PFSK-1 (cell line): ENCODE data around the gene MPPED1.

Experiments used
- FOXP2 ChIP-seq: optimal IDR thresholded peaks from 2 replicates; pipeline ENCODE3; 2011; ENCODE audit warnings: borderline replicate concordance, control low read depth, inconsistent platforms; ENCODE audit not compliant: insufficient read depth; ENCODE audit errors: extremely low read length, extremely low read depth
- POLR2AphosphoS5 ChIP-seq: IDR thresholded peaks from 2 replicates; pipeline ENCODE4 v1.6.1; 2012; ENCODE audit warnings: low read depth, mild to moderate bottlenecking, control low read depth, low read length, moderate library complexity
- SIN3A ChIP-seq: IDR thresholded peaks from 2 replicates; pipeline ENCODE4 v1.6.1; 2012; ENCODE audit warnings: mild to moderate bottlenecking, low read length, moderate library complexity, borderline replicate concordance; ENCODE audit not compliant: insufficient read depth
- TAF1 ChIP-seq: IDR thresholded peaks from 2 replicates; pipeline ENCODE4 v1.6.1; 2012; ENCODE audit warnings: low read length, control low read depth, borderline replicate concordance; ENCODE audit not compliant: insufficient read depth

- TF ChIP-seq FOXP2 (no peak), POLR2AphosphoS5 (no peak), TAF1 (no peak), SIN3A (no peak)
These were observed 61.2 kb downstream of the MPPED1 start for GRCh38 chr22:43473031-43473430.
